Calu3 (cell line): ENCODE data around the gene MYRIP. TPM values are rescaled to one million over a fixed set of nuclear protein-coding genes. Genes with fewer than 3 reads are reported as not detected.

ENCODE experiments used
- BruUV-seq: library from RNA; stranded (reverse); fragments of 400-500 nt; replicated peaks from 2 replicates; lab custom pipeline; 2021; lab: Mats Ljungman, UMichigan
- CTCF ChIA-PET: fragments of 300-600 bp; sonication (Branson Sonifier 250); formaldehyde crosslinking; loops from one replicate; lab custom pipeline; 2022; ENCODE audit warnings: antibody characterized with exemption; lab: Charles Lee
- DNase-seq: peaks from one replicate; pipeline ENCODE4 v3.0.0; 2022
- H3K27ac Mint-ChIP-seq: one replicate; pipeline ENCODE4 v1.8.0; 2022; ENCODE audit warnings: mixed read lengths; ENCODE audit not compliant: unreplicated experiment
- H3K27me3 Mint-ChIP-seq: one replicate; pipeline ENCODE4 v1.8.0; 2022; ENCODE audit warnings: mixed read lengths; ENCODE audit not compliant: unreplicated experiment
- H3K36me3 Mint-ChIP-seq: one replicate; pipeline ENCODE4 v1.8.0; 2022; ENCODE audit warnings: mild to moderate bottlenecking, moderate library complexity, mixed read lengths; ENCODE audit not compliant: insufficient read depth, unreplicated experiment
- H3K4me1 Mint-ChIP-seq: one replicate; pipeline ENCODE4 v1.8.0; 2022; ENCODE audit warnings: mild to moderate bottlenecking, low read depth, mixed read lengths; ENCODE audit not compliant: unreplicated experiment
- H3K4me3 Mint-ChIP-seq: one replicate; pipeline ENCODE4 v1.8.0; 2022; ENCODE audit warnings: mild to moderate bottlenecking, low read depth, moderate library complexity, mixed read lengths; ENCODE audit not compliant: unreplicated experiment
- H3K9me3 Mint-ChIP-seq: one replicate; pipeline ENCODE4 v1.8.0; 2022; ENCODE audit warnings: low read depth, mixed read lengths; ENCODE audit not compliant: unreplicated experiment
- CTCF ChIP-seq: fragments of 200-600 bp; IDR thresholded peaks from one replicate; pipeline ENCODE4 v1.8.0; 2022; ENCODE audit warnings: antibody characterized with exemption; ENCODE audit not compliant: unreplicated experiment
- intact Hi-C: fragments of 100-400 bp; cut with micrococcal nuclease; formaldehyde crosslinking; loops from one replicate; pipeline ENCODE4 v1.10.0; 2022; ENCODE audit not compliant: unreplicated experiment
- total RNA-seq: library from RNA; stranded (reverse); gene quantifications from 2 replicates; pipeline ENCODE4 v1.2.3, GENCODE V29; 2022

MYRIP gene
- total RNA-seq, 1 experiment from 2014 or later = 5.6 TPM

GRCh38 chr3:40304352-40304751 is 494.9 kb downstream of the MYRIP start:
- Mint-ChIP-seq H3K27ac (no peak overlapping the region), H3K4me1 (peaks cover 8% of the 10 kb centered on the region), H3K9me3 (no peaks in the 10 kb centered on the region), H3K36me3 (peaks cover 4% of the 10 kb centered on the region), H3K27me3 (no peaks in the 10 kb centered on the region), H3K4me3 (no peak overlapping the region)
- TF ChIP-seq CTCF = no peak
- CTCF ChIA-PET = interaction anchor here (0.6 to 1.0 kb wide), 2 partner anchors 10 to 788 kb away, joined by 3 read pairs; no protein-coding TSS in a partner anchor
- no TSS peak for BruUV-seq
- intact Hi-C loops = no loop called here
- DNase-seq = no peak

- no peak for TF ChIP-seq CTCF
- BruUV-seq = no TSS peak
Measured at GRCh38 chr3:40306336-40306735, 496.9 kb downstream of the MYRIP start.

GRCh38 chr3:40307176-40307575 is 497.8 kb downstream of the MYRIP start:
- Mint-ChIP-seq H3K4me1 (no peaks in the 10 kb centered on the region), H3K27ac (no peak overlapping the region), H3K27me3 (no peaks in the 10 kb centered on the region), H3K4me3 (no peak overlapping the region), H3K9me3 (no peaks in the 10 kb centered on the region), H3K36me3 (peaks cover 27% of the 10 kb centered on the region)
- intact Hi-C loops = no loop called here
- DNase-seq = no peak
- CTCF ChIA-PET = no interaction called here
- no TSS peak for BruUV-seq
- no peak for TF ChIP-seq CTCF

More at GRCh38 chr3:40306336-40306735, 496.9 kb downstream of the MYRIP start:
- Mint-ChIP-seq H3K4me3 (no peak overlapping the region), H3K27ac (no peak overlapping the region), H3K27me3 (no peaks in the 10 kb centered on the region), H3K4me1 (no peaks in the 10 kb centered on the region), H3K36me3 (peaks cover 24% of the 10 kb centered on the region), H3K9me3 (no peaks in the 10 kb centered on the region)
- intact Hi-C loops = no loop called here
- CTCF ChIA-PET = no interaction called here
- DNase-seq = no peak

- BruUV-seq = TSS peak; percentile 43
- intact Hi-C loops = no loop called here
- peak overlapping the region; percentile 93 for H3K4me3 Mint-ChIP-seq
- H3K9me3 Mint-ChIP-seq = no peaks in the 10 kb centered on the region
- TF ChIP-seq CTCF = no peak
- peaks cover 27% of the 10 kb centered on the region for H3K36me3 Mint-ChIP-seq
- peak overlapping the region; percentile 94 for H3K27ac Mint-ChIP-seq
- no peaks in the 10 kb centered on the region for H3K27me3 Mint-ChIP-seq
- DNase-seq = no peak
- CTCF ChIA-PET = interaction anchor here (0.6 to 1.6 kb wide), 2 partner anchors 108 to 117 kb away, joined by 4 to 15 read pairs; no protein-coding TSS in a partner anchor
- peaks cover 4% of the 10 kb centered on the region for H3K4me1 Mint-ChIP-seq
Measured at GRCh38 chr3:40308725-40309417, 499.5 kb downstream of the MYRIP start.
